HG02981 (cell line): Measurements from ENCODE around the gene HOMEZ.

Experiments used
- ATAC-seq: cut with Tn5 transposase; IDR thresholded peaks from one replicate; pipeline ENCODE4 v1.9.1; 2021; ENCODE audit warnings: mild to moderate bottlenecking, moderate library complexity; ENCODE audit not compliant: unreplicated experiment

HOMEZ gene

DNA sequence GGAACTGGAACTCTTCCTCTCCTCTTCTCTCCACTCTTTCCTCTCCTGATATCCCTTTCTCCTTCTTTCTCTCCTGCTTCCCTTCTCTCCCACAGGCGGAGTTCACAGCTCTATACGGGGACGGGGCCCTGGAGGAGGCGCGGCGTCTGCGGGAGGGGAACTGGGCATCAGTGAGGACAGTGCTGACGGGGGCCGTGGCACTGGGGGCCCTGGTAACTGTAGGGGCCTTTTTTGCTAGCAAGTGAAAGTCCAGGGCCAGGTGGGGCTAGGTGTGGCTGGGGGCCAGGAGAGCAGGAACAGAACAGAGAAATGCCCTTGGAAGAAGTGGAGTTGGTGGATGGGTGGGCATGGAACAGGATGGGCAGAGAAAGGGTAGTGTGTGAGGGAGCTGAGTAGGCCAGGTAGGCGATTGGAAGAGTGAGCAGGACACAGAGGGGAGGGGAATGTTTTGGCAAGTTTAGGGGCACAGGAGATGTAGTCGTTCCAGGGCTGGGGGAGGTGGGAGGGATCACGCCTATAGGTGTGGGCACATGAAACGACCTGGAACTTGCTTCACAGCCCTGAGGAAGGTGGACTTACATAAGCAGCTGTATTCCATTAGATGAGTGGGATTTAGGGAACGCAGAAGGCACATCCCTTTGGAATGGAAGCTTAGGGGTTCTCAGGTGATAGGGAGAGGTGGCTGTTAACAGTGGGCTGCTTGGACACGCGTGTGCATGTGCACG, 23.0 kb upstream of the HOMEZ start:
- no peak for ATAC-seq

DNA sequence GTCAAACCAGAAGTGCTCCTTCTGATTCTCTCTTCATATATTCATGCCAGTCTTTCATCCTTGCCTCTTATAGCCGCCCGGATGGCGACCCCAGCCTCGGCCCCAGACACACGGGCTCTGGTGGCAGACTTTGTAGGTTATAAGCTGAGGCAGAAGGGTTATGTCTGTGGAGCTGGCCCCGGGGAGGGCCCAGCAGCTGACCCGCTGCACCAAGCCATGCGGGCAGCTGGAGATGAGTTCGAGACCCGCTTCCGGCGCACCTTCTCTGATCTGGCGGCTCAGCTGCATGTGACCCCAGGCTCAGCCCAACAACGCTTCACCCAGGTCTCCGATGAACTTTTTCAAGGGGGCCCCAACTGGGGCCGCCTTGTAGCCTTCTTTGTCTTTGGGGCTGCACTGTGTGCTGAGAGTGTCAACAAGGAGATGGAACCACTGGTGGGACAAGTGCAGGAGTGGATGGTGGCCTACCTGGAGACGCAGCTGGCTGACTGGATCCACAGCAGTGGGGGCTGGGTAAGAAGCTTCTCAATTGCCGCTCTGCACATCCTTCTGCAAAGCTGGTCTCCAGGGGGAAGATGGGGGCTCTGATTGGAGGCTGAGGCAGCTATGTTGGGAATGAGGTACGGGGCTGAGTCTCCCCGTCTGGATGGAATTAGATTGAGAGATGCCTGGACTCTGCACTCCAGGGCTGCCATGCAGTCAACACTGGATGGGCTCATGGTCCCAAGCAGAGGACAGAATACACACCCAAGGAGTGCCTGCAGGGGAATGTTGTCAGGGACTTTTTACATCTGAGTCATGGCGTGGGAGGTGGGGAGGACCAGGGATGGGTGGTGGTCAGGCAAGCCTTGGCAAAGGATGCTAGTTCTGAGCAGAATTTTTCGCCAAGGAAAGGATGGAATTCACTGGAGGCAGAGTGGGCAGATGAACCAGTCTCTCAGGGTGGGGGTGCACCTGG, 22.0 kb upstream of the HOMEZ start:
- no peak for ATAC-seq

DNA sequence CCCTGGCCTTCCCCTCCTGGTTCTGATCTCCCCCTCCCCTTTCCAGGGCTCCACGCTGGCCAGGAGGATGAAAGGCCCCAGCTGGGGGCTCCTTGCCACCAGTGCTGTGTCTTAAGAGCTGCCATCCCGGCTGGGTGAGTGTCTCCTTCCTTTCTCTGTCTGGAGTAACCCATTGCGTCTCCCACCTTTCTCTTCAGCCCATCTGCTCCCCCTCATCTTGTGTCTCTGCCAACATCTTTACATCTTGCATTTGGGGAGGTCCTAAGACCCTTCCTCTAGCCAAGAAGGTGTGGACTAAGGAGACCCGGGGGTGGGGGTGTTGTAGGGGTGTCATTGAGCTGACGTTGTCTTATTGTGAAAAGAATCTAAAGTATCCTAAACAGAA, 21.2 kb upstream of the HOMEZ start:
- no peak for ATAC-seq

DNA sequence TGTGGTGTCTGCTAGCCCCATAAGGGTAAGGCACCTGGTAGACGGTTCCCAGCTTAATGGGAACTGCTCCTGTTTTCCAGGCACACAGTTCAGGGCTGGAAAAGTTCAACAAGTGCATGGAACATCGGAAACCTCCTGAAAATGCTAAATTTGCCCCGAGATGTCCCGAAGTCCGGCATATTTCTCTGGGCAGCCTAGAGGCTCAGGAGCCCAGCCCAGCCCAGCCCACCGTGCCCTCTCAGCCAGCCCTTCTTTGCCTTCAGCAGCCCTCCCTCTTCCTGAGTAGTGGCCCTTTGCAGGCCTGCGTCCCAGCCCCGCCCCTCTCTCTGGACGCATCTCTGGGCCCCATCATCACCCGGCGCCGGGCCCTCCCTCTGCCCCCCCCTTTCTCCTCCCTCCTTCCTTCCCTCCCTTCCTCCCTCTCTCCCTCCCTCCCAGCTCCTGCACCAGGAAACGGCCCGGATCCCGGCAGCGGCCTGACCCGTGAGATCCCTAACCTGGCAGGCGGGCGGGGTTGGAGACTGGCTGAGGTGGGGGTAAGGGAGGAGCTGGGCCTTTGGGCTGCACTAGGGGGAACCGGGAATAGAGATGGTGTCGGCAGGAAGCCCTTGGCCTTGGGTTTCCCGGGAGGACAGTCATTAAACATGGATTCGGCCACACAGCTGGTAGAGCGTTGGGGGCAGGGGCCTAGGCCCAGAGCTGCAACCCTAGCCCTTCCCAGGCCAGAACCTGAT, 20.6 kb upstream of the HOMEZ start, which contains the start of gene BCL2L2:
BCL2L2 (plus strand) TSS at position 422 of the 734 bp plus-strand sequence. CDS start 935 bp downstream, outside the sequence.
- ATAC-seq: no peak

DNA sequence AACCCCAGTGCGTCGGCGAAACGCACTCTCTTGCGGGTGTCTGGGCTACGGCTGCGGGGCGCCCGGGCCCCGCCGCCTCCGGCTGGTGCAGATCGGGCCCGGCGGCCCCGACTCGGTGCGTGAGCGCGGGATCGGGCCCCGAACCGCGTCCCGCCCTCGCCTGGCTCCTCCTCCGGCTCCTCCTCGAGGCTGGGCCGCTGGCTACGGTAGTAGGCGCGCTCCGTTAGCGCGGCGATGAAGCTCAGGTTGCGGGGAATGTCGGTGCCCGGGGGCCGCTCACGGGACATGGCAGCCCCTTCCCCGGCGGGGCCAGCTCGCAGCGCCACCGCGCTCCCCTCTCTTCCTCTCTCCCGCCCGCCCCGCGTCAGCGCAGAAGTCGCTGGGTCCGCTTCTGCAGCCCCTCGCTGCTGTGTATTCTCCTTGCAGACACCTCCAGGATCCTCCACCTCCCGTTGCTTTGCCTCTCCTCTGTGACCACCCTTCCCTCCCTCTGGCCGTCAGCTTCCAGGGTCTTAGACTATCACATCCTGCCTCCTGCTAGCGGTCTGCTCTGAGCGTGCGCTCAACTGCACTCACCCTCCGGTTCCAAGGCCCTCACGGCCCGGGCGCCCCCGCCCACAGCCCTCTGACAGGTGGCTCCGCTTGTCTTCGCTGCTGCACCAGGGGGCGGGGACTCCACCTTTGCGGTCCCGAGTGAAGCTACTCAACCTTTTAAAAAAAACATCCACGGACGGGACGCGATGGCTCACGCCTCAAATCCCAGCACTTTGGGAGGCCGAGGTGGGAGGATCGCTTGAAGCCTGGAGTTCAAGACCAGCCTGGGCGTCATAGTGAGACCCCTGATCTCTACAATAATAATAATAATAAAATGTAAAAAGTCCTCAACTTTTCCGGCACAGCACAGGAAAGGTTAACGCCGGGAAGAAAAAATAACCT, 16.6 kb upstream of the HOMEZ start, which contains the start of gene PPP1R3E:
PPP1R3E (minus strand) TSS at position 570 of the 936 bp plus-strand sequence; CDS start at position 287, 283 bp downstream.
- ATAC-seq: peak; percentile 27

DNA sequence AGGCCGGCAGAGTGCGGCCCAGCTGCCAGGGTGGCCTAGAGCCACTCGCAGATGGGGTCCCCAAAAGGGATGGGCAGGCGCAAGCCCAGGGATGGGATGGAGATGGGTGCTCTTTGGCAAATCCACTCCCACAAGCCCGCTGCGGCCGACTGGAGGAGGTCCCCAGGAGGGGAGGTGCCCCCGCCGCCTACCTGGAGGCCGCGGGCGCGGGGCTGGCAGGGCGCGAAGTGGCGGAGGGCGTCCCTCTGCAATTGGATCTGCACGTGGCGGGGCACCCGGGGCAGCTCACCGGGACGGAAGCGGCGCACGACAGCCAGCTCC, 16.0 kb upstream of the HOMEZ start:
- ATAC-seq: peak; percentile 12

DNA sequence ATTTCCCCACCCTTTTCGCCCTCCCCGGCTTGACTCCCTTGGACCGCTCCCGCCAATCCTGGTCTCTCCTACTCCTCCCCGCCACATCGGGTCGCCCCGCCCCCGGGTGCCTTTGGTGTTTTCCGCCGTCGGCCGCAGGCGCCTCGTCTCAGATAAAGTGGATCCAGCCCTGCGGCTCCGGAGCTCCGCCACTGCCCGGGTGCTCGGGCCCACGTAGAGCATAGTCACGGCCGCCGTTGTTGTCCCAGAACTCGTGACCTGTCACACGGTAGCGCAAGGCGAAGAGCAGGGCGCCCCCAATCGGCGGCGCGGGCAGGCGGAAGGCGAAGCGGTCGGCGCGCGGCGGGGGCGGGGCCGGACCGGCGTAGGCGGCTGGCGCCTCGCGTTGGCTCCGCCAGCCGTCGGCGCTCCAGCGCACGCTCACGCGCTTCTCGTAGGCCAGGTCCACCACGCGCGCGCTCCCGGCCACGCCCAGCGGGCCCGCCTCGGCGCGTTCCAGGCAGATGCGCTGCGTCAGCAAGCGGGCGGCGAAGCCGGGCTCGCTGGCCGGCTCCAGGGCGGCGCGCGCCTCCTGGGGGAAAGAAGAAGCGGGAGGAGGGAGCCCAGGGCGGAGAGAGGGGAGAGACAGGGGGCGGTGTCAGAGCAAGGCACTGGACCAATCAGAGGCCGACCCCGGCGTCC, 15.5 kb upstream of the HOMEZ start:
- peak; percentile 80 for ATAC-seq

DNA sequence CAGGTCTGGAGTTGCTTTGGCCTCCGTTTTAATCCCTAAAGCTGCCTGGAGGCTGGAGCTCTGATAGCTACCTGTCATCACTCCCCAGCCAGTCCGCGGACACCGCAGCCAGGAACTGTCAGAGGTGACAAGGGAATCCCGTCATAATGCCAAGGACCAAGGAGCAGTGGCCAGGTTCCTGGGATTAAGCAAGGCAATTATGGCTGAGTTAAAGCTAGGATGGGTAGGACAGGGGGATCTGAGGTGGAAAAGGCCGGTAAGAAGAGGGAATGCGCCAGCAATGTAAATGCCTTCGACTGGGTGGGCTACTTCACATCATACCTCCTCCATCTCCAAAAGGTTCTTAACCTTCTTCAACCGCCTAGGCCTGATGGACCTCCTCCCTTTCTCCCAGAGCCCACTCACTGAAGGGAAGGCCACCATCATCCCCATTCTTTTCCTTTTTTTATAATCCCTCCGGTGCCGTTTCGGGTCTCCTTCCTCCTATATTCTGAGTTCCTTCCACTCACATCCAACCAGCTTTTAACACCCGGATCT, 14.8 kb upstream of the HOMEZ start:
- no peak for ATAC-seq

DNA sequence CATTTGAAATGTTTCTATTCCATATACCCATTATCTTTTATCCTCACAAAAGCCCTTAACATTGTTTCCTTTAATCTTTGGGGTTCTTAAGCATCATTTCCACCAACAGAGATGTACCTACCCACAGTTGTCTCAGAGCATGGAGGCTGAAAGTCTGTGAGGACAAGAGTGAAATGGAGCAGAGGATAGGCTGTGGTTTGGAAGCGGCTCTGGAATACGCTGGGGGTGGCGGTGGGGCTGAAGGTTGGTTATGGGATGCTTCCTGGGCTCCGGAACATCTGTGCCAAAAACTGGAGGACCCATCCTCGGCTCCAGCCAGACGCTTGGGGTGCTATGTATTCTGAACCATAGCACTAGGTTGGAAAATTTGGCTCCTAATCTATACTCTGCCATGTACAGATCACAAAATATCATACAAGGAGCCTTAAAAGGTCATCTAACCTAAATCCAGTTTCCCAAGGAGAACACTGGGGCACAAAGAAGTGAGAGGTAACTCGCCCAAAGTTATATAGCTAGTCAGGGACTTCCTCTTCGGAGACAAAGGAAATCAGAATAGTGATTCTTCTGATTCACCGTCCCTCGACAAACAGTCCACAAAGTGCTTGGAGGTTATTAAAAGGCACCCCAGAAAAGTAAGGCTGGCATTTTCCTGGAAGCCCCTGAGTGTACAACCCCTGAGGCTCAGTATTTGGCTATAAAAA, 14.2 kb upstream of the HOMEZ start:
- ATAC-seq: no peak

DNA sequence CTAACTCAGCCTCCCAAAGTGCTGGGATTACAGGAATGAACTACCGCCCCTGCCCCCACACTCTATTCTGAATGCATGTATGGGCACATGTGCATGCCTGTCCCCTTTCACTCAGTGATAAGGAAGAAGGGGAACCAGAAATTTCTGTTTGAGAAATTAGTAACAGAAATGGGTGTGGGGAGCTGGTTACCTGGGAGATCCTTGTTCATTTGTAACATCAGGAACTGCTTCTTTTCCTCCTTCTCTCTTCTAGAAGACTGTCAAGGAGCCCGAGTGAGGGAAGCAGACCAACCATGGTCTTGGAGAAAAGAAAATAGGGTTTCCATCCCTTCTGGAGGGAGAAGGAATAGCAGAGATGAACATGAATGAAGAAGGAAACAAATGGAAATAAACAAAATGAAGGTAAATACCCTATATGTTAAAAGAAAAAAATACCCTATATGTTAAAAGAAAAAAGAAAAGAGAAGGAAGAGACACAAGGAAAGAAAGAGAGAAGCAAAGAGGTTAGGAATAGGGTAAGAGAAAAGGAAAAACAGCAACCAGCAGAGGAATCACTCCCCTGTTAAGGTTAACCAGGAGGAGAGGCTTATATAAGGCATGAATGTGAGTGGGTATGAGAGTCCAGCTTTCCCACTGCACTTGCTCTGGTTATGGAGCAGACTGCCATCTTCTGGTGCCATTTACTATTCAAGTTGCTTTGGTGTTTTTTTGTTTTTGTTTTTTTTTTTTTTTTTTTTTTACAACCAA, 13.5 kb upstream of the HOMEZ start:
- ATAC-seq: no peak

DNA sequence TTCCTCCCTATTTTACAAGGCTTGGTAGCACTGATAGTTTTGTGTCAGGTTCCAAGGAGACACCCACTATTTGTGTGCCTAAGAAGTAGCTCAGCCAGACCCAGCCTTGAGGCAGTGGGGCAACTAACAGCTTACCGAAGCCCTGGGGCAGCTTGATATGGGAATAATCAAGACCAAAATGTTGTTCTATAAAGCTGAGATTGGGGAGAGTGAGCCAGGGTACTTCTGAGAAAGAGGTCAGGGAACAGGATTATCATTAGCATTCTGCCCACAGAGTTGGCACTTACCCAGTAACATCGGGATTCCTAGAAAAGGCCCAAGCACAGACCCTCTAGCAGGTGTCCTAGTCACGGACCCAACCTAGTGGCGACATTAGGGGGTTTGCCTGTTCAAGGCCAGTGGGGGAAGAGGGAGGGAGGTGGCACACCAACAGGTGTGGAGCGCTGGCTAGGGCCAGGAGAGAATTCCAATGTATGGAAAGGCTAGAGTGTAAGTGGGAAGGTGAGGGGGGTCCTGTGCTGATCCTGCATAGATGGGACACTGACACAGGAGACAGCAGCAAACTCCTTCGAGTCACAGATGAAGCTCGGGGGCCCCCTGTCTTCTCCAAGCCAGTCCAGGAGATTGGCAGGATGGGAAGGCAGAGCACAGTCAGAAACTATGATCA, 11.8 kb upstream of the HOMEZ start:
- no peak for ATAC-seq

DNA sequence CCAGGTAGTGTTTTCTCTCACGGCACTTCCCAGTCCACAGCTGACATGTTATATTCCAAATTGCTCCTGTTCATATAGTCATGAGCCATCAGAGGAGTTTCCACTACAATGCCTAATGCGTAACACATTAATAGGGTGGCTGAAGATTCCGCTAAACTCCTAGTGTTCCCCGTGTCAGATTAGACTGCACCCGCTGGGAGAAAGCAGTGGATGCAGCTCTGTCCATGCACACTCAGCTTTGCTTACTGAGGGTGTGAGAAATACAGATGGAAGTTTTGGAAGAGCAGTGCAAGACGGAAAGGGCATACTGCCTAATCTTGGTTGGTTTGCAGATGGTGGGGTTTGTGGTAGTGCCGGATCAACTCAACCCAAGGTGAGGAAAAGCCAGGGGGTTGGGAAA, 11.2 kb upstream of the HOMEZ start:
- ATAC-seq: no peak

DNA sequence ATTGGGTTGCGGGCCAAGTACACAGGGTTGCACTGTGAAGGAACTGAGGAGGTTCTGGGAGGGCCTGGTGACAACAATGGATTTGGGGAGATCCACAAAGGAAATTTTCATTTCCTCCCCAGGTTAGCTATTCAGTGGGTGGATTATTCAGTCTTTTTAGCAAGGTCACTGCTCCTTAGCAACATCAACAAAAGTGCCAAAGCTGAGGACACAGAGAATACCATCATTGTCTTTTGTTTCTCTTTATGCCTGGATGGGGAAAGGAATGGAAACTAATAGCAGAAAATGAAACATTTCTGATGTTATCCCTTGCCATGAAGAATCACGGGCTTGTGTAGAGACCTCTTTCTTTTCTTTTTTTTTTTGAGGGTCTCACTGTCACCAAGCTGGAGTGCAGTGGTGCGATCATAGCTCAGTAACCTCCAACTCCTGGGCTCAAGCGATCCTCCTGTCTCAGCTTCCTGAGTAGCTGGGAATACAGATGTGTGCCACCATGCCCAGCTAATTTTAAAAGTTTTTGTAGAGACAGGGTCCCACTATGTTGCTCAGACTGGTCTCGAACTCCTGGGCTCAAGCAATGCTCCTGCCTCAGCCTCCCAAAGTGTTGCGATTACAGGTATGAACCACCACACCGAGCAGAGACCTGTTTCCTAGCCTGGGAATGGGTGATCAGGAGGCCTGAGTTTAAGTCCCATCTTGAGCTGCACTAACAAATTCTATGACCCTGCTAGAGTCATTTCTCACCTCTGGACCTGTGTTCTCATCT, 10.3 kb upstream of the HOMEZ start:
- no peak for ATAC-seq

DNA sequence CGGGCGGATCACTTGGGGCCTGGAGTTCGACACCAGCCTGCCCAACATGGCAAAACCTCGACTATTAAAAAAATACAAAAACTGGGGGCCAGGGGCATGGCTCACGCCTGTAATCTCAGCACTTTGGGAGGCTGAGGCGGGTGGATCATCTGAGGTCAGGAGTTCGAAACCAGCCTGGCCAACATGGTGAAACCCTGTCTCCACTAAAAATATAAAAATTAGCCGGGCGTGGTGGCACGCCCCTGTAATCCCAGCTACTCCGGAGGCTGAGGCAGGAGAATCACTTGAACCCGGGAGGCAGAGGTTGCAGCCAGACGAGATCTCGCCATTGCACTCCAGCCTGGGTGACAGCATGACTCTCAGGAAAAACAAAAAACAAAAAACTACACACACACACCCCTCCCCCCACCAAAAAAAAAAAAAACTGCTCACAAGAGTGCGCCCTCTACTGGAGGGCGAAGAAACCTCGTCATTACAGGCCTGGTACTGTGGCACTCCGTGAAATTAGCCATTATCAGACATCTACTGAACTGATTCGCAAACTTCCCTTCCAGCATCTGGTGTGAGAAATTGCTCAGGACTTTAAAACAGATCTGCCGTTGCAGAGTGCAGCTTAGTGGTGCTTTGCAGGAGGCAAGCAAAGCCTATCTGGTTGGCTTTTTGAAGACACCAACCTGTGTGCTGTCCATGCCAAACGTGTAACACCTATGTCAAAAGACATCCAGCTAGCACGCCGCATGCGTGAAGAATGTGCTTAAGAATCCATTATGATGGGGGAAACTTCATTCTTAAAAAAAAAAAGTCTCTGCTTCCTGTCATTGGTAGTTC, 9.0 kb upstream of the HOMEZ start:
- no peak for ATAC-seq

DNA sequence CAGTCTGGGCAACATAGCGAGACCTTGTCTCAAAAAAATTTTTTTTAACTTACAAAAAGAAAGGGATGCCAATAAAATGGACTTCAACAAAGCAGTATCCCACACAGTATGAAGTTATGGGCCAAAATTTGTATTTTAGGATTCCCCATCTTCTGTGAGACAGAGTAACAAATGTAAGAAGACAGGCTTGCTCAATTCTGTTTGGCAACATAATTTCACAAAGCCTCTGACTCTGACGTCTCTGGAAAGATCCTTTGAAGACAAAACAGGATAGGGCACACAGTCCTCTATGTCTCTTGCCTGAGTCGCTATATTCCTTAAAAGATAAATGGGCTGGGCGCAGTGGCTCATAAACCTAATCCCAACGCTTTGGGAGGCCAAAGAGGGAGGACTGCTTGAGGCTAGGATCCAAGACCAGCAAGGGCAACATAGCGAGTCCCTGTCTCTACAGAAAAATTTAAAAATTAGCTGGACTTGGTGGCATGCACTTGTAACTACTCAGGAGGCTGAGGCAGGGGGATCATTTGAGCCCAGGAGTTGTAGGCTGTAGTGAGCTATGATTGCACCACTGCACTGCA, 1.1 kb upstream of the HOMEZ start:
- ATAC-seq: no peak
